GM10266 (cell line): ENCODE measurements around the gene PAQR5.

Experiments
- DNase-seq: peaks from one replicate; pipeline ENCODE4 v3.0.0; 2012; ENCODE audit errors: extremely low spot score
- CTCF ChIP-seq: IDR thresholded peaks from 2 replicates; pipeline ENCODE4 v1.5.1; 2012; ENCODE audit warnings: mild to moderate bottlenecking, low read depth; ENCODE audit not compliant: control insufficient read depth, insufficient read depth; ENCODE audit errors: missing control alignments

PAQR5 gene

DNA sequence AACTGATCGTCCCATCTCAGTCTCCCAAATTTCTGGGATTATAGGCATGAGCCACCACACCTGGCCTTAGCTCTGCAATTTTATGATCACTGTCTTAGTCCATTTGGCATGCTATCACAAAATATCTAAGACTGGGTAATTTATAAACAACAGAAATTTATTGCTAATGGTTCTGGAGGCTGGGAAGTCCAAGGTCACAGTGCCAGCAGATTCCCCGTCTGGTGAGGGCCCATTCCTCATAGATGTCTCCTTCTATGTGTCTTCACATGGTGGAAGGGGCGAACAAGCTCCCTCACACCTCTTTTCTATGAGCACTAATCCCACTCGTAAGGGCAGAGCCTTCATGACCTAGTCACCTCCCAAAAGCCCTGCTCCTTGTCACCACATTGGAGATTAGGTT lies 60.1 kb downstream of the PAQR5 start:
- TF ChIP-seq CTCF: no peak
- DNase-seq: no peak

GRCh38 chr15:69359722-69360121 lies 61.0 kb downstream of the PAQR5 start:
- no peak for TF ChIP-seq CTCF
- DNase-seq: no peak

GRCh38 chr15:69360642-69361041 lies 61.9 kb downstream of the PAQR5 start:
- no peak for DNase-seq
- TF ChIP-seq CTCF: no peak

DNA sequence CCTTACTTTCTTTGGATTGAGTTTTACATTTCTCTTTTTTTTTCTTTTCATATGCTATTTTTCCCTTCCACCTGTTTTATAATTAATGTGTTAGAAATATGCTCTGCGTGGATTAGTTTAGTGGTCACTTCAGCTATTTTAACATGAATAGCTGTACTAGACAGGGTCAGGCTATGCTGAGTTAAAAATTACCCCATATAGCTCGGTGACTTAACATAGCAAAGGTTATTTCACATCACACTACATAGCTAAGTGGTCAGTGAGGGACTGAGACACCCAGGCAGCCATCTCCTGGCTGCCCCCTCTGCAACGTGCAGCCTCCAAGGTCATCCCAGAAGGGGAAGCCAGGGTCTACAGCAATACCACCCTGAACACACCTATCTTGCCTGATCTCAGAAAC lies 68.5 kb downstream of the PAQR5 start:
- no peak for DNase-seq
- no peak for TF ChIP-seq CTCF

DNA sequence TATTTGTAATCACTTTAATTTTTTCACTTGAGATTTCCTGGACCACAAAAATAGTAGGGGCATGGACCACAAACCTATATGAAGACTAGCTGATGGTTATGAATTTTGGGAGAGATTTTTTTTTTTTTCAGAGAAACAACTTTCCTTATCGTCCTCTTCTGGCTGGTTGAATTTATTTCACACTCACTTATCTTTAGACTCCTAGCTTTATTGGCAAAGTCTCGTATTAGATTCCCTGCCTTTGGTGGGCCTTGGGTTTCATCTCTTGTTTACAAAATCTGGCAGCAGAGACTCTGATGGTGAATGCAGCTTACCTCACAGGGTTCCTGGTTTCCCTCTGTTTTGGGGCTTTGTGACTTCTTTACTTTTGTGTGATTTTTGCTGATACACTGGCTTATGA lies 70.9 kb downstream of the PAQR5 start:
- no peak for DNase-seq
- TF ChIP-seq CTCF: no peak

- TF ChIP-seq CTCF: no peak
Observed at GRCh38 chr15:69373406-69373805, 74.7 kb downstream of the PAQR5 start.

GRCh38 chr15:69375151-69375790 lies 76.6 kb downstream of the PAQR5 start:
- no peak for TF ChIP-seq CTCF
- no peak for DNase-seq

More at GRCh38 chr15:69373406-69373805, 74.7 kb downstream of the PAQR5 start:
- DNase-seq: no peak
